ENCODE measurements around the gene UPF3B. TPM values are rescaled to one million over a fixed set of nuclear protein-coding genes. Genes with fewer than 3 reads are reported as not detected.
A peak's percentile ranks its signal among the peaks of the same experiment; 100 is the strongest.

UPF3B gene
- total and polyA plus RNA-seq, 2 donors from 2014 or later: 6.0 to 9.4 TPM

- Histone ChIP-seq H3K27ac (ENCODE audit: low read depth in 2 of 2, low read length in 2 of 2) (no peak overlapping the region), H3K27me3 (ENCODE audit: control insufficient read depth, insufficient read depth, low read length) (no peaks in the 10 kb centered on the region), H3K36me3 (ENCODE audit: control insufficient read depth in 2 of 3, insufficient read depth in 3 of 3, low read length in 3 of 3) (peaks cover 0 to 5% (median 2%) of the 10 kb centered on the region in 3 donors), H3K4me3 (ENCODE audit: low read length in 3 of 3) (no peak overlapping the region), H3K9ac (ENCODE audit: low read length in 3 of 3) (no peak overlapping the region), H3K4me1 (ENCODE audit: control insufficient read depth in 2 of 3, insufficient read depth in 2 of 3, low read depth in 1 of 3, low read length in 3 of 3) (no peaks in the 10 kb centered on the region), H3K9me3 (ENCODE audit: control insufficient read depth in 2 of 3, insufficient read depth in 1 of 3, low read length in 3 of 3) (no peaks in the 10 kb centered on the region)
- no peak for DNase-seq
- FAIRE-seq: no peak
- intact Hi-C loops (cut with DNase I): no loop called here
- no peak for TF ChIP-seq CTCF (IDR thresholded peaks at IDR 0.05; ENCODE audit: borderline replicate concordance, extremely low read depth, insufficient read depth)
Observed at GRCh38 chrX:119878740-119879139, 26.0 kb upstream of the UPF3B start.

DNA sequence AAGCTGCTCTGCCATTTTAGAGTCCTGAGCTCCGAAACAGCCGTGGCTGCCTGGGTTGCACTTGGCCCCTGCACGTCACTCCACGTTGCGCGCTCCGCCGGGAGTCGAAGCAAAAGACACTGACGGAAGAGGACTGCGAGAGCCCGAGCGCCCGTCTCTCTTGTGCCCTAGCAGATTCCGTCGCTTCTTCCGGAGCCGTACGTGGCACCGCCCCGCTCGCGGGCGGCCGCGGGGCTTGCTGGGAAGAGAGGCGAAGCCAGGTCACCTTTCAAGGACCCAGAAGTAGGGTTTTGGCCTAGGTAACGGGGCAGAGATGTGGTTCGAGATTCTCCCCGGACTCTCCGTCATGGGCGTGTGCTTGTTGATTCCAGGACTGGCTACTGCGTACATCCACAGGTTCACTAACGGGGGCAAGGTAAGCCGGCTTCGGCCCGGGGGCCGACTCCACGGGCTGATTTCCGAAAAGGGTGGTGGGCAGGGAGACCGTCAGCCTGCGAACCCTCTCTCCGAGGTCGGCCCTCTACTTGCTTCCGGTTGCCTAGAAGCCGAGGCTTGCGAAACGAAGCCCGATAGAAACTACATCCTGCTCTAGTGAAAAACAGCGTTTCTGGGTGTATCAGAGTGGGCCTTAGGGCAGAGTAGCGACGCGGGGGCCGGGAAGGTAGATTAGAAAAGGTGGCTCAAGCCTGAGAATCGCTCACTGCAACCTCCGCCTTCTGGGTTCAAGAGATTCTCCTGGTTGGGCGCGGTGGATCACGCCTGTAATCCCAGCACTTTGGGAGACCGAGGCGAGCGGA lies 19.0 kb upstream of the UPF3B start, which contains the start of the genes NDUFA1 and RNF113A:
TSS of gene NDUFA1 (plus strand) at position 234 of the 797 bp plus-strand sequence. CDS start at position 314, 80 bp downstream.
TSS of gene RNF113A (minus strand) at position 135 of the 797 bp plus-strand sequence. CDS start at position 15, 120 bp downstream.
- Histone ChIP-seq H3K36me3 (ENCODE audit: control insufficient read depth in 2 of 3, insufficient read depth in 3 of 3, low read length in 3 of 3) (peaks cover 0 to 2% (median 0%) of the 10 kb centered on the region in 3 donors), H3K27ac (ENCODE audit: low read depth in 2 of 2, low read length in 2 of 2) (peak within 1 kb of the TSS; percentile 92 to 93), H3K27me3 (ENCODE audit: control insufficient read depth, insufficient read depth, low read length) (no peaks in the 10 kb centered on the region), H3K9ac (ENCODE audit: low read length in 3 of 3) (peak within 1 kb of the TSS; percentile 71 to 95 (median 80)), H3K4me1 (ENCODE audit: control insufficient read depth in 2 of 3, insufficient read depth in 2 of 3, low read depth in 1 of 3, low read length in 3 of 3) (no peaks in the 10 kb centered on the region), H3K4me3 (ENCODE audit: low read length in 3 of 3) (peak within 1 kb of the TSS; percentile 88 to 93 (median 88)), H3K9me3 (ENCODE audit: control insufficient read depth in 2 of 3, insufficient read depth in 1 of 3, low read length in 3 of 3) (no peaks in the 10 kb centered on the region)
- FAIRE-seq (no peak), DNase-seq (peak; percentile 82 to 95 (median 93))
- no peak for TF ChIP-seq CTCF (IDR thresholded peaks at IDR 0.05; ENCODE audit: borderline replicate concordance, extremely low read depth, insufficient read depth)
- intact Hi-C loops (cut with DNase I): no loop called here

DNA sequence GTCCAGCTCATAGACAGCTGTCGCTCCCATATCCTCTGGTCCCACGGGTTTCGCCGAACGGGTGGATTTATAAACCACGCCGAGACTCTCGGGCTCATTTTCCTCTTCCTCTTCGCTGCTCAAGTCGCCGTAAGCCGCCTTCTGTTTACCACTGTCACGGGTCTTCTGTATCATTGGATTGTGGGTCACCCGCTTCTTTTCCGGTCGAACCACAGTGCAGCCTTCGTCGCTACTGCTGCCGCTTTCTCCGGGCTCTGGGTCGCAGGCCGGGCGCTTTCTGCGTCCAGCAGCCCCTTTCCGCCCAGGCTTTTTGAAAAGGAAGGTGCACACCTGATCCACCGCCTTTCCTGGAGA lies 18.5 kb upstream of the UPF3B start:
- peak overlapping the region; percentile 71 to 95 (median 80) for H3K9ac ChIP-seq (ENCODE audit: low read length in 3 of 3)
- H3K4me1 ChIP-seq (ENCODE audit: control insufficient read depth in 2 of 3, insufficient read depth in 2 of 3, low read depth in 1 of 3, low read length in 3 of 3): no peaks in the 10 kb centered on the region
- FAIRE-seq (no peak), DNase-seq (peak in 1 of 5 donors; percentile 75)
- peak overlapping the region; percentile 88 to 93 (median 88) for H3K4me3 ChIP-seq (ENCODE audit: low read length in 3 of 3)
- peak overlapping the region; percentile 92 to 93 for H3K27ac ChIP-seq (ENCODE audit: low read depth in 2 of 2, low read length in 2 of 2)
- no peaks in the 10 kb centered on the region for H3K36me3 ChIP-seq (ENCODE audit: control insufficient read depth in 2 of 3, insufficient read depth in 3 of 3, low read length in 3 of 3)
- no peaks in the 10 kb centered on the region for H3K27me3 ChIP-seq (ENCODE audit: control insufficient read depth, insufficient read depth, low read length)
- TF ChIP-seq CTCF (IDR thresholded peaks at IDR 0.05; ENCODE audit: borderline replicate concordance, extremely low read depth, insufficient read depth): no peak
- no peaks in the 10 kb centered on the region for H3K9me3 ChIP-seq (ENCODE audit: control insufficient read depth in 2 of 3, insufficient read depth in 1 of 3, low read length in 3 of 3)
- intact Hi-C loops (cut with DNase I): no loop called here

Data from kidney (tissue), 14 donors.